Right renal cortex interstitium (tissue), 3 donors: ENCODE measurements around the gene RAD51B. TPM values are rescaled to one million over a fixed set of nuclear protein-coding genes. Genes with fewer than 3 reads are reported as not detected.

Experiments used
- DNase-seq, 3 donors: peaks; one replicate each; pipeline ENCODE4 v3.0.0-alpha.2; 2013; ENCODE audit warnings: low read depth in 3 of 3, low spot score in 2 of 3
- polyA plus RNA-seq, 3 donors: library from polyadenylated mRNA; unstranded; fragments of 120-200 nt; gene quantifications; one replicate each; pipeline ENCODE4 v1.2.1, GENCODE V29; 2013; ENCODE audit not compliant: insufficient read length in 3 of 3

The RAD51B gene
- polyA plus RNA-seq, 3 donors = 11.3 to 11.9 (median 11.6) TPM

DNA sequence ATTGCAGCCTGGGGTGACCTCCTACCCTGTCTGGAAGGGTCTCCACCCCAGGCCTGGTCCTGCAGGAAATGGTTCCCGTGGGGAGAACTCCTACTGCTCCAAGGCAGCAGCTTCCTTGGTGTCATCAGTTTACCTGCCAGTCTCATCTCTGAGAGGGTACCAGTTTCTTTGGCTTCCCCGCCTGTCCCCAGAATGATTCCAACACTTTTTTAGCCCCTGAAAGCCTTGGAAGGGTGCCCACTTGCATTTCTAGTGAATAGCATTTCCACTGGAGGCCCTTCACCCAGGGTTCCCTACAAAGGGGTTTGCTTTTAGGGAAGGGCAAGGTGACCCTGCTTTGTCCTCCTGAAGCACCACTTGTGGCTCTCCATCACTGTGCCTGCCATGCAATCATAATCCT lies 689.0 kb downstream of the RAD51B start:
- no peak for DNase-seq

DNA sequence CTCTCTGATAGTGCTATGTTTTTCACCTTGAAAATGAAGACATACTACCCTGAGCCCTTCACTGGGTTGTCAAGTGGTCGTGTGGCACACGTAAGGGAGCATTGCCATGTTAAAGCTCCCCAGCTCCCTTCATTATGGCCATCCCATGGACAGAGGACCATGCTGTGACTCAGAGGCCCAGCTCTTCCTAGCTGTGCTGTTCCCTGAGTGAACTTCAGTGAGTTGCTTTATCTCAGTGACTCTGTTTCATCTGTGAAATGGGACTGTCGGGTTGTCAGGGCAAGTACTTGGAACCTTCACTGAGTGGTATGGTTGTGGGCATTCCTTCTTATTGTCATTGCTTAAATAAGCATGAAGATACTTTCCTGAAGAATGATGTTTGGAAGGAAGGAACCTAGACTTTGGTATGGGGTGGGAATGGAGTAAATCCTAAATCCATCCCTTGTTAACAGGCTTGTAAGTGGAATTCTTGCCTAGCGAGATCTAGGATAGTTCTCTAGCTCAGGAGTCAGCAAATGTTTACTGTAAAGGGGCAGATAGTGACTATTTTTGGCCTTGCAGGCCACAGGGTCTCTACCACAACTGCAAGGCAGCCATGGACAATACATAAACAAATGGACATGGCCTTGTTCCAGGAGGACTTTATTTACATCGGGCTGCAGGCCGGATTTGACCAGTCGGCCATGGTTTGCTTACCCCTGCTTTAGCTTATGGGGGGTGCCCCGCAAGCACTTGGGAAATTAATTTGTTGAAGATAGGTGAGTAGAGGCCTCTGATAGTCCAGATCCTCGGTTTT lies 689.8 kb downstream of the RAD51B start:
- DNase-seq = no peak

DNA sequence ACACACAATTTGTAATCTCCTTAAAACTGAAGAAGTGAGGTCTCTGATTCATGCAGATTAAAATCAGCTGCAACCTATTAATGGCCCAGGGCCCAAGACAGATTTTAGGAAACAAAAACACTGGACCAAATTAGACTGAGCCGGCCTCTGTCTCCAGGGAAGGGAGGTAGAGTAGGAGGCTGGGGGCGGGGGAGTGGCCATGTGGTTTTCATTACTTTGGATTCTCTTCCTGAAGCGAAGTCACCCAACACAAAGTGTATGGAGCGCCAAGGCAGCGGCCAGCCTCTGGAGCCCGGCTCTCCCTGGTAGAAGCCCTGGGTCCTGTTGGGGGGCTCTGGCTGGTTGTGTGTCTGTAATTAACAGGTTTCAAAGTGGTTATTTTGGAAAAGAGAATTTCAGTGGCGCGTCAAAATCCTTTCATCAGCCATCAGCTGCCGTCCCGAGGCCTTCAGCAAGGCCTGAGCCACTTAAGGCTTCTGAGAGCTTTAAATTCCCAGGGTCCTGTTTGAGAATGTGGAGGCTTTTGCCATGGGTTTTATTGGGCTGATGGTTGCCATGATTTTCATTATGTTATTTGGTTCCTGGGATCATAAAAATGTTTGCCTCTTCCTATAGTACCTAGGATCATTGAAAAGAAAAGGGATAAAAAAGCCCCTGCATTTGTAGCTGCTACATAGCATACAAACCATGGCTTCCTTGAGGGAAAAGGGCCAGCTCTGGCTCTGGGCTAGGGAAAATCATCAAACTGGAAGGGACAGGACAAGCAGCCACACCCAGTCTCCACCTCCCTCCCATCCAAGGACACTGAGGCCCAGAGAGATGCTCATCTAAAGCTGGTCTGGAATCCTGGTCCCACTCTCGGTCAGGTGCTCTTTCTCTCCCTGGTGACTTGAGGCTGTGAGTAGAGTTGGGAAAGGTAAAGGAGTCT lies 690.9 kb downstream of the RAD51B start:
- DNase-seq = no peak

DNA sequence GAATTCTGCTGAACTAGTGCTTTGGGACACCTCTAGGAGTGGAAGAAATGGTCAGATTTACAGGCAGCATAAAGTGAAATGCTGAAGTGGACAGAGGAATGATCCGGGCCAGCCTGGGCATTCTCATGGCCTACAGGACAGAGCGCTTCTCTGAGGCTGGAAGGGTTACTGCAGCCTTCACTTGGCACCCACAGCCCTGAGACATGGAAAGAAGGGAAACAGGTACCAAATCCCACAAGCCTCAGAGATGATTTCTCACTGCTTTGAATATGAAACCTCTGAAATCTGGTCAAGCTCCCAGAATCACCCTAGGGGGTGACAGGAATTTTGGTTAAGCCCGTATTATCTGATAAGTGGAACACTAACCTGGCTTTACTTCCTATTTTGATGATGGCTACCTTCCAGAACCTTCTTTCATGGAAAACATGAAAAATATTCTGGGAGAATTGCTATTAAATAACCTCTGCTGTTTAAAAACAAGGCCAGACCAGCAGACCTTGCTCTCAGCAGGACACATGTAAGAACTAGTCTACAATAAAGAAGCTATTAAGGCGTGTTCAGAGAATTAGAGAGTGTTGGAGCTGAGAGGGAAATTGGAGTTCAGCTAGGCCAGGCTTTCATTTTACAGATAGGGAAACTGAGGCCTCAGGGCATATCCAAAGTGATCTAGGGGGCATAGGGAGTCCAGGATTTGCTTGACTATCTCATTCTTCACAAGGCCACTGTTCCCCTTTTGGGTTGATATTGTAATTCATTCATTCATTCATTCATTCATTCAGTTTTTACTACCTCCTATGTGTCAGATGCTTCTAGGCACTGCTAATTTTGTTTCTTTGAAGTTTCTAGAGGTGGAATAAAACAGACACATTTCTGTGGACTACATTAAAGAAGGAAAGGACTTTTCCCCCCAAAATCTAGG lies 691.8 kb downstream of the RAD51B start:
- no peak for DNase-seq

DNA sequence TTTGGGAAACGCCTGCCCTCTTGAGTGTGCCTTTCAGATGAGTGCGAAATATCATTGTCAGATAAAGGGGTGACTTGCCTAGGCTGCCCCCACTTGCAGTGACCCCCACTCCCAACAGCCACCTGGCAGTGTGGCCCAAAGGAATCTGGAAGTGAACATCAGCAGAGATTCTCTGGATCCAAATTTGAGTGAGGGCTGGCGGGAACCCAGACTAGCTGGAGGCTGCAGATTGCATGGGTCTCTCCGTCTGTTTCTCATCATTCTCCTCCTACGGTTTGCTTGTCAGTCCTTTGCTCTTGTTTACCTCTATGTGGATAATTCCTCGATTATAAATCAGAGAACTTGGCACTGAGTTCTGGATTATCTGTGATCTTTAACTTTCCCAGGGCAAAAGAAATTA lies 692.5 kb downstream of the RAD51B start:
- no peak for DNase-seq

DNA sequence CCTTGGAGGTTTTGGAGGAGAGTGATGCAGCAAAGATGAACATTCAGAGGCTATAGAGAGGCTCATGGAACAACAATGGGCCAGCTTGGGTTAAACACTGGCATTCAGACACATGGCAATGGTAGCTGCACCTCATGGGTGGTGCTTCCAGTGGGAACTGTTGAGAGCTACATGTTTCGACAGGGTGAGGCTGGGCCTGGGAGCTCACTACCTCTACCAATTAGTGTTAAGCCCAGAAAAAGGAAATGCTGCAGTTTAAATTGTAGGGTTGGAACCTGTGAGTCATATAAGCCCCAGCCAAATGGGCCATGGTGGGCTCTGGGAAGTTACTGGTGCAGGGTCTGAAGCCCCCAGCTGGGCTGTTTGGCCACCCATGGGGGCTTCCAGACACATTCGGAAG lies 693.6 kb downstream of the RAD51B start:
- DNase-seq = no peak

DNA sequence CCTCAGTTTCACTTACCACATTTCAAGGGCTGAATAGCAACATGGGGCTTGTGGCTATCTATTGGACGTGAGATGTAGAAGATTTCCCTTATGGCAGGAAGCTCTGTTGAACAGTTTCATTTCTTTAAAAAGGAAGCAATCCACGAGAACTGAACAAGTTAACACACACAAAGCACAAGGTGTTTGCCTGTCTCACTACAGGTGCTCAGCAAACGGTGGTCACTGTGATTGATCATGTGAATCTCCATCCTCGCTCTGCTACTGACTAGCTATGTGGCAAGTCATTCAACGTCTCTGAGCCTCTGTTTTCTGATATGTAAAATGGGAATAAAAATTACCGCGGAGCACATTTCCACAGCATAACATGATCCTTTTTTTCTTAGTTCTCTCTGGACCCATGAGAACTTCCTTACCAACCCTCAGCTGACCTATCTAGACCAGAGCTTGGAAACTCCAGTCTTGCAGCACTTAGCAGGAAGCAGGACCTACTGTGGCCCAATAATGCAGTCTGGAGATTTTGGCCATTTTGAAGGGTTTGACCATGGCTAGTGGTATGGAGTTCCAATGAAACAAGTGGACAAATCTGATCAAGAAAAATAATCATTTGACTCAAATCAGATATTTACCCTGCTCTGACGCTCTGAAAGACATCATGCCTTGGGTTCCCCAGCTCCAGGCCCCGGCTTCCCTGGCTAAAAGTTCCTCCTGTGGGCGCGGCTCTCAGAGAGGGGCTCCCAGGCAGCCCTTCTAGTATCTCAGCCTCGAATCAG lies 694.4 kb downstream of the RAD51B start:
- no peak for DNase-seq

DNA sequence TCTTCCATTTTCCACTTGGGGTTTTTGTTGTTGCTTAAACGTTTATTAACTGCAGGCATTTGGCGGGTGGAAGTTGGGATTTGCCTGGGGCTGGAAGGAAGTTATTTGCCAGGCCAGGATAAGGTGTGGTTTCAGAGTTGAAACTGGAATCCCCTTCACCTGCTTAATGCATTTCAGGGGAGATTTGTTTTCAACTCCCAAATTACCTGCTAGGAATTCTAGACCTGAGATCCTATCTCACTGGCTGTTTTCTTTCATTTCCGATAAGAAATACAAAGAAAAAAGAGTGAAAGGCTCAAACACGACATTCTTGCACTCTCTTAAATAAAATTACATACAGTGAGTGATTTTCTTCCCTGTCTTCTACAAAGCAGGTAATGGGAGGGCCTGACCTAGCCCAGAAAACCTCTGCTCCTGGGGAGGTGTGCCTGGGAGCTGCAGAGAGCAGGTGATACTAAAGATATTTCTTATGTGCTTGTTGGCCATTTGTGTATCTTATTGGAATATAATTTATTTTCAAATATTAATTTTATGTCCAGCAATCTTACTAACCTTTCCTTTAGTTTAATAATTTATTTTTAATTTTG lies 695.1 kb downstream of the RAD51B start:
- no peak for DNase-seq

DNA sequence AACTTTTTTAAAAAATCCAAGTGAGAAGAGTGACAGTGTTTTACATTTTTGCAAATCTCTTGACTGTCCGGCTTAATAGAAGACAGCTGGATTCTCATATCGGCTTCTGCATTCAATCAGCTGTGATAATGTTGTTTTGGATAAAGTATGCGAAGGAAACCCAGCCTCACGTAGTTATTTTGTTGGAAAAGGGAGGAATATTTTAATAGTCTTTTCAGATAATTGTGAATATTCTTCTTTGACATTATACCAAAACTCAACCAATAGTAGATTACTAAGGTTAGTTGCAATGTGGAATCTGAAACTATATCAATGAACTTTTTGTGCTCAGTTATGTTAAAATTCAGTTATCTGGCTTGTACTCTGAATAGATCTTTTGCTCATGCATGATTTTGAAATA lies 696.8 kb downstream of the RAD51B start:
- no peak for DNase-seq

DNA sequence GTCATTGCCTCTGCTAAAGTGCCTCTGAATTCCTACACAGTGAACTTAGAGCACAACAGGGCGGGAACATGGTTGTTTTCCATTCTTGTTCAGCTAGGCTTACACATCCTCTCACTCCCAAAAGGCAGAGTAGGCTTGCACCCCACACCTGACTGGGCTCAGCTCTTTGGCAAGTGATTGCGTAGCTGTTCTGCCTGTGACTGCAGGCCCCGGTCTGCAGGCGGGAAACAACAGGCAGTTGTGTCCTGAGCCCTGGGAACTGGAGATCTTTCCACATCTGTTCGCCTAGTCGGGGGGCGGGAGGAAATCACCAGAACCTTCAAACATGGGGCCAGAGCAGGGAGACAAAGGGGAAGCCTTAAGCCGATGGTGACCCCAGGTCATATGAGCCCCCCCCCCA lies 698.6 kb downstream of the RAD51B start:
- no peak for DNase-seq

DNA sequence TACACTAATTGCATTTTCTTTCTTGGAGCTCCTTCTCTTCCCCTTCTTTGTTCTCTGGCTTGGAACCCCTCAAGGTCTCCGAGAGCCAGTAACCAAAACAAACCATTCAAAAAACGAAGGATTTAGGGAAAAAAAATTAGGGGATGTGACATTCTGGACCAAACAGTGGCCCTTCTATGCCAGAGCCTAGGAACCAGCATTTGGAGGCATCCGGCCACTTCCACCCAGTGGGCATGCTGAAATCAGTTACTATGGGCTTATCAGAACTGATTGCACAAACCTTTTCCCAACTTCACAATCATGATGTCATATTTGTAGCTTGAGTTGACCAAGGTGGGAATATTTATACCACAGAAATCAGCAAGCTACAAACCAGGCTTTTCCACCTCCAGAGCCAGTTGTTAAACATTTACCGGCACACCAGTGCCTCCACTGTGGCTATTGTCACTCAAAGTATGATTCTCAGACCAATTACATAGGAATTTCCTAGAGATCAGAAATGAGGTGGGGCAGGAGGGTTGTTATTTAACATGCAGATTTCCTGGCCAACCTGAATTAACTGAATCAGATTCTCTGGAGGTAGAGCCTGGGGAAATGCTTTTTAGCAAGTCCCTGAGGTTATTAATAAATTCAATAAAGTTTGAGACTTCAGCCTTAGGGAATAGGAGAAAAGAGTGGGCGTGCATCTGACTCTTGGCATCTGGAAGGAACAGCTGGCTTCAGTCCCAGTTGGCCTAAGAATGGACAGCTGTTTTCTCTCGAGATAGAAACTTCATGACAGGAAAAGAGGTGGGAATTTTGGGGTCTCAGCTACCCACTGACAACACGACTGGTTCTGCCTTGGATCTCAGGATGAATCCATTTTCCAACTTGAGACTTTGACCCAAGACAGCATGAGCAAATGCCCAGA lies 699.4 kb downstream of the RAD51B start:
- DNase-seq = no peak

DNA sequence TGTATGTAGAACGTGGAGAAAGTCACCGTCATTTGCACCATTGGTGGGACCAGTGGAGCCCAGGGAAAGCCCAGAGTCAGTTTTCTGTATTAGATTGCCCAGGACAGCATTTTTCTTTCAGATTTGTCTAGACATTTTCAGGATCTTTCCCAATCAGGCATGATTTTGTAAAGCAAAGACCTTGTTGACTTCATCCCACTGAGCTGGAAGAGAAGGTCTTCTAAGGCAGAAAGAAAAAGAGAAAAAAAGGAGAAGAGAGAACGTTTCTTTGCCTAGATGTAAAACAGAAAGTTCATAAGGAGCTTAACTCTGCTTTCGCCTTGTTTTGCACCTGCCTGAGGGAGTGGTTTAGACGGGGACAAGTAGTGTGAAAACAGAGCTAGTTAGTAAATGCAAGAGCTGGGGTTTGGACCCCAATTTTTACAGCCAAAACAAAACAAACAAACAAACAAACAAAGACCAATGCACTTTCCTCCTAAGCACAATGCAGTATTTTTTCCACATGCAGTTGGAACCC lies 700.1 kb downstream of the RAD51B start:
- DNase-seq = no peak

DNA sequence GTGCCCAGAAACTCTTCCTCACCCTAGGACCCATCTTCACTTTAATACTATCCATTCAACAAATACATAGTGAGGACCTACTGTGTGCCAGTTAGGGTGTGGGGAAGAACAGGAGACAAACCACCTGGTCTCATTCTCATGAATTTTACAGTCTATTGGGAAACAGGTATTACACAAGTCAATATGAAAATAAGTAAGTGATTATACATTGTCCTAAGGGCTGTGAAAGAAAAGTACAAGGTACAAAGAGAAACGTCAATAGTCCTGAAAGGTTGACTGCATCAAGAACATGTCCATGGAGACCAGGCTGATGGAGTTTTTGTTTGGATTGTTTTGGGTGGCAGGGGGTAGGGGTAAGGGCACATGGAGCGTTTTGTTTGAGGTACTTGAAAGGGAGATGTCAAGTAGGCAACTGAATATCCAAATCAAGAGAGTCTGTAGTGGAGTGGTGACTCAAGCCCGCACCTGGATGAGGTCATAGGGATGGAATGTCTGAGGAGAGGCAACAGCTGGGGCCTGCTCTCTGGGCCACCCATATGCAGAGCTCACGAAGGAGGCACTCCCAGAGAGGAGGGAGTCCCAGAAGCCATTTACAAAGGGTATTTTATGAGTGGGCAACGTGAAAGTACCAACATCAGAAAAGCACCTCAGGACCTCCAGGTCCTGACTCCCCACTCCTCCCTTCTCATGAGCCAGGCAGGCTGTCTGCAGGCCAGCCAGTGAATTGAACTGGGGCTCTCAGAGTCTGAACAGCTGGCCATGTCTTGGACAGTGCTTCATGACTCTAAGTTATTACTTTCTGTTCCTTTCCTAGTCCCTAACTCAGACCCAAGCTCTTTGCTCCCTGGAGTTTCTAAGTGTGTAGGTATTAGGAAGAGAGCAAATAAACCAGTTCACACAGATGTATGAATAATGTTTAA lies 701.3 kb downstream of the RAD51B start:
- DNase-seq = no peak

DNA sequence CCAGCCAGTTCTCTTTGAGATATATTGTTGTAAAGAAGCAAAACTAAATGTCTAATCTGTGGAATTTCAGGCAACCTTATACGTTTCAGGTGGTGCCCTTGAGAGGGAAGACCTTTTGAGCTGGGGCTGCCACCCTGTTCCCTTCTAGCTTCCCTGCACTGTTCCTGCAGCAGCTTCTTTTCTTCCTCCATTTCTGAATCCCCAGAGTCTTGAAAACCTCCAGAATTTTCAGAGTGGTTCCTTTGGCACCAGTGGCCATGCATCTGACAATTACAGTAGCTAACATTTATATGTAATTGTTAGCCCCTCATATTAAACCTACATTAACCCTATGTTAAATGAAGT lies 702.0 kb downstream of the RAD51B start:
- no peak for DNase-seq

DNA sequence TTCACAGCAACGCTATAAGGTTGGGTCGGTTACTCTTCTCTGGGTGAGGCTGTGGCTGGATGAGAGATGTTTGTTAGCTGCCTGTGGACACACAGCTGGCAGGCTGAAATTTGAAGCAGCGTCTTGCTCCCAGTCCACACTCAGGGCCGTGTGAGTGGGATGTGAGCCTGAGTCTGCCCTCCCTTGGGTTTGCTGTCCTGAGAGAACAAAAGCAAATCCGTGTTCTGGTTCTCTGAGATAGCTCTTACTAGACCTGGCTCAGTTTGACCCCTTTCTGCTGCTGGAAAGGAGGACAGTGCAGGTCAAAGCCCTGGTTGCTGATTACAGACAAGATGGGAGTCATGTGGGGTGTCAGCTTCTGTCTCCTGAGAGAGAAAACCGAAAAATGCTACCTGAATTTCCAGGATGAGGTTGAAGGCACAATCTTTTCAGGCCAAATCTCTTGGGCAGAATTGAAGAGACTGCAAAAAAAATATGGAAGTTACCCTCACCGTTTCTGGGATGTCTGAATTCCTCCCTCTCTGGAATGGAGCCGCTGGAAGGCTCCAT lies 702.5 kb downstream of the RAD51B start:
- no peak for DNase-seq

DNA sequence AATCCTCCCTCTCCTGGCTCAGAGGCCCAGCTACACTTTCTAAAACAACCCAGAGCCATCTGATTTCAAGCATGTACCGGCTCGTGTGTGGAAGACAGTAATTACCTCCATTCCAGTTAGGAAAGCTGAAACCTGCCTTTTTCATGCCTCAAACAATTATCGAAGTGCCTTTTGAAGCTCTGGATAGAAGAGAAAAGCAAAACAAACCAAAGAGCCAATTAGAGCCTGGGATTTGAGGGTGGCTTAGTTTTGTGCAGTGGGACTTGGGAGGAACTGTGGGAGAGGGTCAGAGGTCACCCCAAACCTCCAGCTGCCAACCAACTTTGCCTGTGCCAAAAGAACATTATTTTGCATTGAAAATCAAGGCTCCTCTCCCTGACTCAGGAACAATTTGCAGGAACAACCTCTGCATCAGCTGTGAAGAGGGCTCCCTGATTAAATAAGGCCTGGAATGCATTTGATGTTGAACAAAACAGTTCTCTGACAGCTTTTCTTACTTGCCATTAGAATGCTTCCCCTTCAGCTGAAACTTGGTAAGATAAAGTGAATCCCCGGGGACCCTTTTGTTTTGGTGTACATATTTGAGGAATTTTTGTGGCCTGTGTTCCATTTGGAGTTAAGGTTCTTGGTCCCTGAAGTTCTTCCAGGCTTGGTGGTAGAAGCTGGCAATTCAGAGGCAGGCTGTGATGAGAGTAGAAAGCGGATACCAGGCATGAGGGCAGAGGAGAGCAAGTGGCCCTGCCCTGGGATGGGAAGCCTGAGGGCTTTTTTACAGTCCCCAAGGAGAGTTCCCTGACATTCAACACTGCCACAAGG lies 703.1 kb downstream of the RAD51B start:
- no peak for DNase-seq

DNA sequence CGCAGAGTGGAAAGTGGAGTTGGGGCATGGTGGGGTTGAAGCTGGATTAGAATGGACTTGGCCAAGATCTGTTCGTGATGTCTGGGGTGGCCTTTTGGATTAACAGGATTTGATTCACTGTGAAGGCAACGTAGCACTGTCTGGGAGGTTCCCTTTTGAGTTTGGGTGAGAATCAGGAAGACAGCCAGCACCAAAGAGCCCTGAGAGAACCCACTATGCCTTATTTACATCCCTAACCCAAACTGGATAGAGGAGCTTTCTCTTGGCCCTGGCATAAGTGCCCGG lies 703.7 kb downstream of the RAD51B start:
- DNase-seq = no peak
